A673 (cell line): ENCODE data around the gene BTBD9.

Experiments used
- CTCF ChIP-seq: fragments of 300-800, 200-600 bp; sonication (generic); conservative IDR thresholded peaks from 2 replicates; pipeline ENCODE4 v1.5.1; 2017; ENCODE audit warnings: low read depth, mild to moderate bottlenecking, antibody characterized with exemption, low read length, moderate library complexity, mixed read lengths
- EZH2 ChIP-seq: fragments of 200-600 bp; sonication (generic); IDR thresholded peaks from 2 replicates; pipeline ENCODE4 v1.6.1; 2017; ENCODE audit warnings: borderline replicate concordance, low read depth, mild to moderate bottlenecking, mixed read lengths, antibody characterized with exemption, low read length; ENCODE audit not compliant: poor library complexity, severe bottlenecking

- TF ChIP-seq EZH2 (no peak), CTCF (no peak)
Measured at GRCh38 chr6:38542031-38542430, 97.7 kb downstream of the BTBD9 start.
